Tibial nerve (tissue), 3 donors: ENCODE measurements around the gene DAP3.
"Not testable (repeated sequence)": the region's sequence is repeated elsewhere in the genome, so short reads cannot be mapped to it uniquely, and the experiment has no call there.

Experiments used
- CTCF ChIP-seq, 5 experiments: fragments of 200-600 bp in 3 of 5; fragments of 450-650 bp in 2 of 5; sonication (generic) in 3 of 5; IDR thresholded peaks; one replicate each; pipeline ENCODE4 v1.5.1; 2016 to 2019; ENCODE audit warnings: antibody characterized with exemption in 5 of 5, mild to moderate bottlenecking in 3 of 5, moderate library complexity in 2 of 5
- POLR2A ChIP-seq, 2 donors: fragments of 450-650 bp; IDR thresholded peaks; one replicate each; pipeline ENCODE4 v1.6.1; 2017; ENCODE audit warnings: antibody characterized with exemption in 2 of 2, mild to moderate bottlenecking in 2 of 2, moderate library complexity in 2 of 2

DNA sequence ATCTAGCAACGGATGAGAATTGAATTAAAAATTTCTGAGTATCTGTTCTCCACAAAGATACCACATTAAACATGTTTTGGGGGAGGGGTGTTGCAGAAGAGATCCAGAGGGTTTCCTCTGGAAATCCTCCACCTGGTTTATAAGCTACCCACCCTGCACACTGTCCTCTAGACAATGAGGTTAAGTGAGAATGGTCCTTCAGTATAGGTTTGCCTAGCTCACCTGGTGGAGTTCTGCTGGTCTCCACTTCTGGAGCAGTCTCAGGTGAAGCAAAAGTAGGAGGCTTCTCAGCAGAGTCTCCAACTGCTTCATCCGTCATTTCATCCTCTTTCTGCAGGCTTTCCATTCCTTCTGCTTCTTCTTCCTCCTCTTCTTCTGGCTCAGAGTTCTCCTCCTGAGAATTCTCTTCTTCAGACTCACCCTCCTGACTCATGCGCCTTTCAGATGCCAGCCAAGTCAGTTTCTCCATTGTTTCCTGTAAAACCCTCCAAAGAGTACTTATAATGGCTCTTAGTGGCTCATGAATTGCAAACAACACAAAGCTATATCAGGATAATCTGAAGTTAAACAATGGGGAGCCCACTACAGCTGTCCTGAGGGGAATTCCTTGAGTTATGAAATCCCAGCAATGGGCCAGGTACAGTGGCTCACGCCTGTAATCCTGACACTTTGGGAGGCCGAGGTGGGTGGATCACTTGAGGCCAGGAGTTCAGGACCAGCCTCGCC, 74.4 kb downstream of the DAP3 start:
- TF ChIP-seq POLR2A, CTCF (IDR thresholded peaks at IDR 0.05): not testable (repeated sequence)
